GM10266 (cell line): ENCODE data around the gene ZNF580.

Experiments
- DNase-seq: peaks from one replicate; pipeline ENCODE4 v3.0.0; 2012; ENCODE audit errors: extremely low spot score
- TF ChIP-seq, protein P1 (sequence below): IDR thresholded peaks from 2 replicates; pipeline ENCODE4 v1.5.1; 2012; ENCODE audit warnings: mild to moderate bottlenecking, low read depth; ENCODE audit not compliant: control insufficient read depth, insufficient read depth; ENCODE audit errors: missing control alignments

Gene ZNF580

DNA sequence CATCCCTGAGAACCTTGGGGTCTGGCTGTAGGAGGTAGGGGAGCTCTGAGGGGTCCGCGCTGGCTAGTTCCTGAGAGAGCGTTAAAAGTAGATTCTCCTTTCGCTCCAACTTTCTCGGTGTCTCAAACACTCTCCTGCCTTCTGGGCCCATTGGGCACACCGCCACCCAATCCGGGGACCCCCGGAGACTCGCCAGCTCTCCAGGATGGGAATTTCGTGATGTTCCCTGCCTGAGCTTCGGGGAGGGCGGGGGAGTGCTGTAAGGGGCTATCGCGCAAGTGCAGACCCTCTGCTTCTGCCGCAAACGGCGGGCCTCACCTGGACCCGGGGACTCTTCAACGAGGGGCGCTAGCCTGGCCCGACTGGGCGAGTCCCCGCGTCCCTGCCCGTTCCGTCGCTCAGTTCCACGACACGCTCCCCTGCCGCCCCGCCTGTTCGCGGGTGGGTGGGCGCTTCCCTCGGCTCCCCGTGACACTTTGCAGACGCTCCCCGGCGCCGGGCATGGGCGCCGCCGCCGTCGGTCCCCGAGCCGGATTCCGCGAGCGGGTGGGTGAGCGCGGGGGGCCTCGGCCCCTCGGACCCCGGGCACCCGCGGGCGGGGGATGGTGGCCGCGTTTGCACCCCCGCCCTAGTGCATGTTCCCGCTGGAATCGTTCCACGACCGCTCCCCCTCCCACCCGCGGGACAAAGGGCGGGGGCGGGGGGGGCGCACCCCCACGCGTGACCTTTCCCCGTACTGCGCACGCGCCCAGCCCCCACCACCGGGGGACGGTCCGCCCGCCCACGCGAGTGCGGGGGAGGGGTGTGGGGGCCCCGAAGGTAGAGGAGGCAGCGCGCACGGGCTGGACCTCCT is 7.2 kb downstream of the ZNF580 start, which contains the start of gene CCDC106:
TSS of gene CCDC106 (plus strand) at position 481 of the 853 bp plus-strand sequence. CDS start 835 bp downstream, outside the sequence.
- TF ChIP-seq, protein P1, sequence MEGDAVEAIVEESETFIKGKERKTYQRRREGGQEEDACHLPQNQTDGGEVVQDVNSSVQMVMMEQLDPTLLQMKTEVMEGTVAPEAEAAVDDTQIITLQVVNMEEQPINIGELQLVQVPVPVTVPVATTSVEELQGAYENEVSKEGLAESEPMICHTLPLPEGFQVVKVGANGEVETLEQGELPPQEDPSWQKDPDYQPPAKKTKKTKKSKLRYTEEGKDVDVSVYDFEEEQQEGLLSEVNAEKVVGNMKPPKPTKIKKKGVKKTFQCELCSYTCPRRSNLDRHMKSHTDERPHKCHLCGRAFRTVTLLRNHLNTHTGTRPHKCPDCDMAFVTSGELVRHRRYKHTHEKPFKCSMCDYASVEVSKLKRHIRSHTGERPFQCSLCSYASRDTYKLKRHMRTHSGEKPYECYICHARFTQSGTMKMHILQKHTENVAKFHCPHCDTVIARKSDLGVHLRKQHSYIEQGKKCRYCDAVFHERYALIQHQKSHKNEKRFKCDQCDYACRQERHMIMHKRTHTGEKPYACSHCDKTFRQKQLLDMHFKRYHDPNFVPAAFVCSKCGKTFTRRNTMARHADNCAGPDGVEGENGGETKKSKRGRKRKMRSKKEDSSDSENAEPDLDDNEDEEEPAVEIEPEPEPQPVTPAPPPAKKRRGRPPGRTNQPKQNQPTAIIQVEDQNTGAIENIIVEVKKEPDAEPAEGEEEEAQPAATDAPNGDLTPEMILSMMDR: no peak
- DNase-seq: peak; percentile 71

DNA sequence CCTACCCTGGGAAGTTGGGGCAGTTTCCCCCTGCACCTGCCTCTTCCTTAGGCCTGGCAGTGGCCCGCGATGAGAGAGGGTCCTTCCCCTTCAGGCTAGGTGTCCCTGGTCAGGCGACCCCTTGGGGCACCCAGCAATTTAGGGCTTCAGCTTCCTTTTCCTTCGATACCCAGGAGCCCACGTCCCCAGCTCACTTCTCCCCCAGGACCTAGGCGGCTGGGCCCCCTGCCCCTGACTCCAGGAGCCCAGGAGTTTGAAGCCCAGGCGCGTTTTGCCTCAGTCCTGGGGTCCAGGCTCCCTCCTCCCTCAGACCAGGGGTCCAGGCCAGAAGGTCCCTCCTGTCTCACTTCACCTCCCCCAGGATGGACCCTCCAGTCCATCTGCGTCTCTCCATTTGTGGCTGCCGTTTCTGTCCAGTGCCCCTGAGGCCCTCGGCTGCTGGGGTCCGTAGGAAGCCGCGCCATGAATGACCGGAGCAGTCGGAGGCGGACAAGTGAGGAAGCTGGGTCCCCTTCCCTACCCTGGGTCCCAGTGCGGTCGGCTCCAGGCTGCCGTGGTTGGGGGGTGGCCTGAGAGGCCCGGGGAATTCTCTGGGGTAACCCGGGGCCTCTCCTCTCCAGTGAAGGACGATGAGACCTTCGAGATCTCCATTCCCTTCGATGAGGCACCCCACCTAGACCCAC is 7.9 kb downstream of the ZNF580 start:
- no peak for DNase-seq
- TF ChIP-seq, protein P1: no peak

DNA sequence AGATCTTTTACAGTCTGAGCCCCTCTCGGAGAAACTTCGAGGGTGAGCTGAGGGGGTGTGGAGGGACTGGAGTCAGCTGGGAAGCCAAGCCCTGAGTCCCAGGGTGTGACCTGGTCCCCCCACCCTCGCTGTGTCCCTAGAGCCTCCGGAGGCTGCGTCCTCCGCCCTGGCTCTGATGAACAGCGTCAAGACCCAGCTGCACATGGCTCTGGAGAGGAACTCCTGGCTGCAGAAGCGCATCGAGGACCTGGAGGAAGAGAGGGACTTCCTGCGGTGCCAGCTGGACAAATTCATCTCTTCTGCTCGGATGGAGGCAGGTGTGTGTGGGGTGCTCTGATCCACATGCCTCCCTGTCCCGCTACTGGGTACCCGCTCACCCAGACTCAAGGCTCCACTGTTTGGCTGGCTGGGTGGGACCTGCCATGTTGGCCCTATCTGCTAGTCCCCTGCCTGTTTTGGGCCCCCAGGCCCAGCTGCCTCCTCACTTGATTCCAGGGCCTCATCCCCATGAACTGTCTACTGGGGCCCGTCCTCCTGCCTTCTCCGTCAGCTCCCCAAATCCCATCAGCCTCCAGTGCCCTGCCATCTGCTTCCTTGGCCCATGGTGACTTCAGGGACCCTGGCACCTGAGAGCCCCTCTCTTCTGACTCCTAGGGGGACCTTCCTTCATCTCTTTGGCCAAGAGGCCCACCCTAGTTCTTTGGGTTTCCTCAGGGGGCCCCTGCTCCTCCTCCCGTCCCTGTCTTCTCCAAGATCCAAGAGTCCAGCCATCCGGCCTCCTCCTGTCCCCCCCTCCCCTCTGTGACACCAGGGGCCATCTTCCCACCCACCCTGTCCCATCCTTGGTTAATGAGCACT is 8.7 kb downstream of the ZNF580 start:
- no peak for DNase-seq
- TF ChIP-seq, protein P1: no peak

DNA sequence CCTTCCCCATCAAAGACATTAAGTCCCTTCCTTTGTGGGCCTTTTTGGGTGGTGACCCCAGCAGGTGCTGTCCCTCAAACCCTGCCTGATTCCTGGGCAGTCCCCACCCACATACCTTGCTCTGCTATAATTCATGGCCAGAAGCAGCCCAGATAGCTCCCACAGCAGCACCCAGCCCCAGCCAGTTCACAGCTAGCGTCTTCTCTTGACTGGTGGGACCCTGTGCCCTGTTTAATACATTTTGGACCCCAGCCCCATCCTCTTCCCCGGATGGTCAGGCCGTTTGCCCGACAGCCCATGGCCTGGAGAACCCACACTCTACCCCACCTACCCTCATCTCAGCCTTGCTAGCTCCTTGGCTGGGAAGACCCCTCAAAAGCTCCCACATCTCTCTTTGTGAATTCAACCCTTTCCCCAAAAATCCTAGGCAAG is 9.3 kb downstream of the ZNF580 start:
- peak; percentile 66 for DNase-seq
- TF ChIP-seq, protein P1: no peak

DNA sequence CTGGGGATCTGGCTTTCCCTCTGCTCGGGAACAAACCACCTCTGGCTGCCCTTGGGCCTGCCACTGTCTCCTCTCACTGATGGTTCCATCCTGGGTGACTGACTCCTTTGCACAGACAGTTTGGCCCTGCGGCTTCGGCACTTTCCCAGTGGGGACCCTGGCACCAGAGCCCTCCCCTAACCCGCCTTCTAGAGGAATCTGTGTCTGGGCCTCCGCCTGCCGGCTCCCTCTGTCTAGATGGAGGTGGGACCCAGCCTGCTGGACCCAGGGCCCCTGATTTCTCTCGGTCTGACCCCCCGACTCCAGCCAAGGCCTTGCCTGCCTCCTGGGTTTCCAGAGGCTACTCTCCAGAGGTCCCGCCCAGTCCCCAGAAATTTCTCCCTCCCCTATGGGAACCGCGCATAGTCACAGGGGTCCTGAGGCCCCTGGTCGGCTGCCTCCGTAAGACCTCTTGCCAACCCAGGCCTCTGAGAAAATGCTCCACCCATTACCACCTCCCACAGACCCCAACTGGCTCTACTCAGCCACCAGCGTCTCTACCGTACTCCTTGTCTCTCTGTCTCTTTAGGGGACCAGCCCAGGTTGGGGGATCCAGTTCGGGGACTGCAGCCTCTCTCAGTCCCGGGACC is 9.9 kb downstream of the ZNF580 start:
- no peak for DNase-seq
- TF ChIP-seq, protein P1: no peak

DNA sequence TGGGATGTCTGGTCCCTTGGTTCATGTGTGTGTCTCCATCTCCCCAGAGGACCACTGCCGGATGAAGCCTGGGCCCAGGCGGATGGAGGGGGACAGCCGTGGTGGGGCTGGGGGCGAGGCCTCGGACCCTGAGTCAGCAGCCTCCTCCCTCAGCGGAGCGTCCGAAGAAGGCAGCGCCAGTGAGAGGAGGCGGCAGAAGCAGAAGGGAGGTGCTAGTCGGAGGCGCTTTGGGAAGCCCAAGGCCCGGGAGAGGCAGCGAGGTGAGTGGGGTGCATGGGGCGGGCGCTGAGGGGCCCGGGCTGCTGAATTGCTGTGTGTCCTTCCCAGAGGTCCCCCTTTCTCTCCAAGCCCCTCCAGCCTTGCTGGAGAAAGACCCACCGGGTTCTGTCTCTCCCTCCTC is 10.4 kb downstream of the ZNF580 start:
- DNase-seq: no peak
- TF ChIP-seq, protein P1: no peak
